Measurements from ENCODE around the gene LARGE2. TPM values are rescaled to one million over a fixed set of nuclear protein-coding genes. Genes with fewer than 3 reads are reported as not detected.

LARGE2 gene
- polyA plus RNA-seq, 1 donor (not counting 4 experiments of a cell fraction or from before 2014, with no cell fraction given), result 7.1 TPM

DNA sequence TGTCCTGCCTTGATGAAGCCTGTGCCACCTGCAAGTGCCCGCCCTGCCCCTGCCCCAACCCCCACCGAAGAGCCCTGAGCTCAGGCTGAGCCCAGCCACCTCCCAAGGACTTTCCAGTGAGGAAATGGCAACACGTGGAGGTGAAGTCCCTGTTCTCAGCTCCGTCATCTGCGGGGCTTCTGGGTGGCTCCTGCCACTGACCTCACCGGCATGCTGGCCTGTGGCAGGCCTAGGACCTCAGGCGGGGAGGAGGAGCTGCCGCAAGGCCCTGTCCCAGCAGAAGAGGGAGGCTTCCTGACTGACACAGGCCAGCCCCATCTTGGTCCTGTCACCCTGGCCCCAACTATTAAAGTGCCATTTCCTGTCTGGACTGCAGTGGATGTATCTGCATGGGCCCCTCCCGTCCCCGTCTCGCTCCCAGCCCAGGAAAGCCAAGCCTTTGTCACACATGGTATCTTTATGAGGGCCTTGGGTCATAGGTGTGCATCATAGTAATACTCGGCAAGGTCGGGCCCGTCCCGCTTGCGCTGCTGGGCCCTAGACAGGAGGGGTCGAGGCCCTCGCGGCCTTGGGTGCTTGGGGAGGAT lies 16.3 kb upstream of the LARGE2 start:
- FAIRE-seq (no peak), DNase-seq (ENCODE audit: low read depth, low spot score) (no peak)
- Histone ChIP-seq H3K9ac (ENCODE audit: control insufficient read depth, extremely low read depth, insufficient read depth, low read length) (no peak overlapping the region), H3K27me3 (ENCODE audit: control insufficient read depth, extremely low read depth, insufficient read depth, low read length) (peaks cover 6% of the 10 kb centered on the region), H2AFZ (ENCODE audit: control insufficient read depth, low read length) (no peak overlapping the region), H3K4me1 (ENCODE audit: control insufficient read depth, extremely low read depth, insufficient read depth, low read length) (no peaks in the 10 kb centered on the region), H3K36me3 (ENCODE audit: control insufficient read depth in 2 of 2, extremely low read depth in 1 of 2, insufficient read depth in 2 of 2, low read length in 2 of 2) (peaks cover 5 to 7% of the 10 kb centered on the region in 2 experiments), H3K4me2 (ENCODE audit: control insufficient read depth, extremely low read depth, insufficient read depth, low read depth, low read length) (no peak overlapping the region), H3K4me3 (ENCODE audit: control insufficient read depth in 2 of 3, extremely low read depth in 1 of 3, insufficient read depth in 2 of 3, low read depth in 1 of 3, low read length in 3 of 3) (no peak overlapping the region), H3K9me3 (ENCODE audit: control insufficient read depth, low read depth, low read length) (no peaks in the 10 kb centered on the region), H4K20me1 (ENCODE audit: control insufficient read depth, extremely low read depth, insufficient read depth, low read length) (no peaks in the 10 kb centered on the region), H3K9me1 (ENCODE audit: control insufficient read depth, extremely low read depth, insufficient read depth, low read length) (no peaks in the 10 kb centered on the region), H3K79me2 (ENCODE audit: control insufficient read depth, insufficient read depth, low read length) (no peaks in the 10 kb centered on the region), H3K27ac (ENCODE audit: control insufficient read depth, insufficient read depth, low read length) (no peak overlapping the region)
- TF ChIP-seq EZH2 (IDR thresholded peaks at IDR 0.05; ENCODE audit: low read length), result no peak
- TF ChIP-seq, protein P1, sequence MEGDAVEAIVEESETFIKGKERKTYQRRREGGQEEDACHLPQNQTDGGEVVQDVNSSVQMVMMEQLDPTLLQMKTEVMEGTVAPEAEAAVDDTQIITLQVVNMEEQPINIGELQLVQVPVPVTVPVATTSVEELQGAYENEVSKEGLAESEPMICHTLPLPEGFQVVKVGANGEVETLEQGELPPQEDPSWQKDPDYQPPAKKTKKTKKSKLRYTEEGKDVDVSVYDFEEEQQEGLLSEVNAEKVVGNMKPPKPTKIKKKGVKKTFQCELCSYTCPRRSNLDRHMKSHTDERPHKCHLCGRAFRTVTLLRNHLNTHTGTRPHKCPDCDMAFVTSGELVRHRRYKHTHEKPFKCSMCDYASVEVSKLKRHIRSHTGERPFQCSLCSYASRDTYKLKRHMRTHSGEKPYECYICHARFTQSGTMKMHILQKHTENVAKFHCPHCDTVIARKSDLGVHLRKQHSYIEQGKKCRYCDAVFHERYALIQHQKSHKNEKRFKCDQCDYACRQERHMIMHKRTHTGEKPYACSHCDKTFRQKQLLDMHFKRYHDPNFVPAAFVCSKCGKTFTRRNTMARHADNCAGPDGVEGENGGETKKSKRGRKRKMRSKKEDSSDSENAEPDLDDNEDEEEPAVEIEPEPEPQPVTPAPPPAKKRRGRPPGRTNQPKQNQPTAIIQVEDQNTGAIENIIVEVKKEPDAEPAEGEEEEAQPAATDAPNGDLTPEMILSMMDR (optimal IDR thresholded peaks at IDR 0.05 in 1 of 3, IDR thresholded peaks at IDR 0.05 in 1 of 3, conservative IDR thresholded peaks at IDR 0.05 in 1 of 3; ENCODE audit: extremely low read depth in 1 of 3, insufficient read depth in 2 of 3, low read length in 3 of 3), result no peak
- dilution Hi-C loops (cut with MboI; ENCODE audit: extremely low pct_ligation_motif_present, low sequenced_read_pairs), result no loop called here

DNA sequence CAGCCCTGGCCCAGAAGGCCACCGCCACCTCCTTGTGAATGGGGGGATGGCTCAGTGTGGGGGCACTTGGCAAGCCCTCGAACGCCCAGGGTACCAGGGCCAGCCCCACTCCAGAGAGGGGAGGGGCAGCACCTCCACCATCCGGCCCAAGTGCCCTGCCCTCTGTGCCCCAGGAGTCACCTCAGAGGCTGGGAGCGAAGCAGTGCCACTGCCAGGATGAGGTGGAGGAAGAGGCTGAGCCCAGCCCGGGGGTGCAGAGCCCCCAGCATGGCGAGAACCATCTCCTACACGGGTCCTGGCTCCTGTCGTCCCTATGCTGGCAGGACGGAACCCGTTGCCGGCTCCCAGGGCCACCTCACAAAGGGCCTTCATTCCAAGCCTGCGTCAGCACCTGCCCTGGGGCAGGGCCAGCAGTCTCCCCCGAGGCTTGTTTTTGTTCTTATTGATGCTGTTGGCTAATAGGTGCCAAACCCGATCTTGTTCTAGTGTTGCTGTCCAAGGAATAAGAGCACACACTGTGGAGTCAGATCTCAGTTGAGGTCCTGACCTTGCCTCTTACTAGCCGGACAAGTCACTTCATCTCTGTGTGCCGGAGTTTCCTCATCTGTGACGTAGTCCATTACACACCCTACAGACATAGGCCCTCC lies 15.4 kb upstream of the LARGE2 start, which contains the start of gene FREY1:
TSS of gene FREY1 (minus strand) at position 307 of the 647 bp plus-strand sequence. CDS start at position 281, 26 bp downstream.
- Histone ChIP-seq H3K79me2 (ENCODE audit: control insufficient read depth, insufficient read depth, low read length) (no peaks in the 10 kb centered on the region), H3K27me3 (ENCODE audit: control insufficient read depth, extremely low read depth, insufficient read depth, low read length) (no peaks in the 10 kb centered on the region), H3K9me3 (ENCODE audit: control insufficient read depth, low read depth, low read length) (no peaks in the 10 kb centered on the region), H4K20me1 (ENCODE audit: control insufficient read depth, extremely low read depth, insufficient read depth, low read length) (no peaks in the 10 kb centered on the region), H3K4me2 (ENCODE audit: control insufficient read depth, extremely low read depth, insufficient read depth, low read depth, low read length) (no peak within 1 kb of the TSS), H2AFZ (ENCODE audit: control insufficient read depth, low read length) (no peak within 1 kb of the TSS), H3K27ac (ENCODE audit: control insufficient read depth, insufficient read depth, low read length) (no peak within 1 kb of the TSS), H3K9ac (ENCODE audit: control insufficient read depth, extremely low read depth, insufficient read depth, low read length) (no peak within 1 kb of the TSS), H3K36me3 (ENCODE audit: control insufficient read depth in 2 of 2, extremely low read depth in 1 of 2, insufficient read depth in 2 of 2, low read length in 2 of 2) (peaks cover 5 to 8% of the 10 kb centered on the region in 2 experiments), H3K4me3 (ENCODE audit: control insufficient read depth in 2 of 3, extremely low read depth in 1 of 3, insufficient read depth in 2 of 3, low read depth in 1 of 3, low read length in 3 of 3) (no peak within 1 kb of the TSS), H3K4me1 (ENCODE audit: control insufficient read depth, extremely low read depth, insufficient read depth, low read length) (no peaks in the 10 kb centered on the region), H3K9me1 (ENCODE audit: control insufficient read depth, extremely low read depth, insufficient read depth, low read length) (no peaks in the 10 kb centered on the region)
- DNase-seq (ENCODE audit: low read depth, low spot score) (no peak), FAIRE-seq (no peak)
- no peak for TF ChIP-seq EZH2 (IDR thresholded peaks at IDR 0.05; ENCODE audit: low read length)
- TF ChIP-seq, protein P1 (optimal IDR thresholded peaks at IDR 0.05 in 1 of 3, IDR thresholded peaks at IDR 0.05 in 1 of 3, conservative IDR thresholded peaks at IDR 0.05 in 1 of 3; ENCODE audit: extremely low read depth in 1 of 3, insufficient read depth in 2 of 3, low read length in 3 of 3), result no peak
- dilution Hi-C loops (cut with MboI; ENCODE audit: extremely low pct_ligation_motif_present, low sequenced_read_pairs), result no loop called here

All from keratinocyte (primary cell).